Measurements from ENCODE around the gene PRDM5. TPM values are rescaled to one million over a fixed set of nuclear protein-coding genes. Genes with fewer than 3 reads are reported as not detected.

The PRDM5 gene
- total RNA-seq, 1 donor from 2014 or later = 14.8 TPM

DNA sequence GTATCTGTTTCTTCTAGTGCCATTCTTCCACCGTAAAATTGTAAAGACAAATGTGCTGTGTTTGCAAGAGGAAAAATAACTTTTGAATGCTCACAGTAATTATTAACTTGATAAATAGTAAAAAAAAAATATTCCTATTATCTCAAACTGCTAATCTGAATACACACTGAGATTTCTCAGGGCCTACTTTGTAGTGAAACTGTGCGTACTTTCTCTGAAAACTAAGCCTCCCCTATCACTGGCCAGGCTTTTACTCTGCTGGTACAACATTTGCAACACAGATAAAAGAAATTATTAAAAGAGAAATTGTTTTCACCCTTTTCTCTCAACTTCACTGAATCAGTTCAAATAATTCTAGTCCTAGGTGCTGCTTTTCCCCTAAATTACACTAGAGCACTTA is 137.3 kb downstream of the PRDM5 start:
- intact Hi-C loops (cut with DNase I) = no loop called here
- Histone ChIP-seq H3K27me3 (ENCODE audit: low read depth) (no peaks in the 10 kb centered on the region), H3K9me3 (no peaks in the 10 kb centered on the region), H3K4me1 (no peaks in the 10 kb centered on the region), H3K4me3 (no peak overlapping the region), H3K27ac (no peak overlapping the region), H3K36me3 (no peaks in the 10 kb centered on the region)
- DNase-seq (no peak), ATAC-seq (no peak)
- TF ChIP-seq, protein P1, sequence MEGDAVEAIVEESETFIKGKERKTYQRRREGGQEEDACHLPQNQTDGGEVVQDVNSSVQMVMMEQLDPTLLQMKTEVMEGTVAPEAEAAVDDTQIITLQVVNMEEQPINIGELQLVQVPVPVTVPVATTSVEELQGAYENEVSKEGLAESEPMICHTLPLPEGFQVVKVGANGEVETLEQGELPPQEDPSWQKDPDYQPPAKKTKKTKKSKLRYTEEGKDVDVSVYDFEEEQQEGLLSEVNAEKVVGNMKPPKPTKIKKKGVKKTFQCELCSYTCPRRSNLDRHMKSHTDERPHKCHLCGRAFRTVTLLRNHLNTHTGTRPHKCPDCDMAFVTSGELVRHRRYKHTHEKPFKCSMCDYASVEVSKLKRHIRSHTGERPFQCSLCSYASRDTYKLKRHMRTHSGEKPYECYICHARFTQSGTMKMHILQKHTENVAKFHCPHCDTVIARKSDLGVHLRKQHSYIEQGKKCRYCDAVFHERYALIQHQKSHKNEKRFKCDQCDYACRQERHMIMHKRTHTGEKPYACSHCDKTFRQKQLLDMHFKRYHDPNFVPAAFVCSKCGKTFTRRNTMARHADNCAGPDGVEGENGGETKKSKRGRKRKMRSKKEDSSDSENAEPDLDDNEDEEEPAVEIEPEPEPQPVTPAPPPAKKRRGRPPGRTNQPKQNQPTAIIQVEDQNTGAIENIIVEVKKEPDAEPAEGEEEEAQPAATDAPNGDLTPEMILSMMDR (IDR thresholded peaks at IDR 0.05) = no peak

DNA sequence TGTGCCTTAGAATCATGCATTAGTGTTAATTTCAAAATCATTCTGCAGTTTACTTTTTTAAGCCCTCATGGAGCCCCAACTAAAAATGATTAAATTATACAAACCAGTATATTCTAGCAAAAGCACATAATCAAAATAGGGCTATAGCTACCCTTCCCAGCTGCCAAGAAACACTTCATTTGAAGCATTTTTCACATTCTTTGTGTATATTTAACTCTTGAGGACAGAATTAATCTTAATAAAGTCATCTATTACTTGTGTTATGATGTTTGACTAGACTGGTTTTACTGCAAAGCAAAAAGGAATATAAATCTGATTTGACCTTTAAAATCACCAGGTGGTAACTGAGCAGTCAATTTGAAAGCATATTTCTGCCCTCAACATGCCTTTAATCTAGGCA is 145.1 kb downstream of the PRDM5 start:
- H3K27ac ChIP-seq = no peak overlapping the region
- no peaks in the 10 kb centered on the region for H3K27me3 ChIP-seq (ENCODE audit: low read depth)
- ATAC-seq (no peak), DNase-seq (no peak)
- no peaks in the 10 kb centered on the region for H3K9me3 ChIP-seq
- no peaks in the 10 kb centered on the region for H3K36me3 ChIP-seq
- no peaks in the 10 kb centered on the region for H3K4me1 ChIP-seq
- H3K4me3 ChIP-seq = no peak overlapping the region
- TF ChIP-seq, protein P1 (IDR thresholded peaks at IDR 0.05) = no peak
- intact Hi-C loops (cut with DNase I) = no loop called here

DNA sequence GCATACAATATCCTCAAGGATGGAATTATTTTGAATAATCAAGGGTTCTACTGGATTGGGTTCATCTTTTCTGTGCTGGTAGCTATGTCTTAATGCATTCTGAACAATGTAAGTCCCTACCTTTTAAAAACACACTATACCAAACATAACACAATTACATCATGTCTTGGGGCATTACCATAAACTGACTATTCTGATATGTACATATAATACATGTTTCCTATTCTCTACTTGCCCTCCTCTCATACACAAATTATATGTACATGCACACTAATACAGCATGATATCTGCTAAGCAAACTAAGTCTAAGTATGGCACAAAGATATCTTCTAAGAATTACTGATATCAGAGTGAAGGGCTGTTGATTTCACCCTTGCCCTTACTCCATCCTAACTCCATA is 147.1 kb downstream of the PRDM5 start:
- Histone ChIP-seq H3K4me1 (no peaks in the 10 kb centered on the region), H3K27me3 (ENCODE audit: low read depth) (no peaks in the 10 kb centered on the region), H3K9me3 (no peaks in the 10 kb centered on the region), H3K36me3 (no peaks in the 10 kb centered on the region), H3K27ac (no peak overlapping the region), H3K4me3 (no peak overlapping the region)
- DNase-seq = no peak
- TF ChIP-seq, protein P1 (IDR thresholded peaks at IDR 0.05) = no peak
- ATAC-seq = no peak
- intact Hi-C loops (cut with DNase I) = no loop called here

DNA sequence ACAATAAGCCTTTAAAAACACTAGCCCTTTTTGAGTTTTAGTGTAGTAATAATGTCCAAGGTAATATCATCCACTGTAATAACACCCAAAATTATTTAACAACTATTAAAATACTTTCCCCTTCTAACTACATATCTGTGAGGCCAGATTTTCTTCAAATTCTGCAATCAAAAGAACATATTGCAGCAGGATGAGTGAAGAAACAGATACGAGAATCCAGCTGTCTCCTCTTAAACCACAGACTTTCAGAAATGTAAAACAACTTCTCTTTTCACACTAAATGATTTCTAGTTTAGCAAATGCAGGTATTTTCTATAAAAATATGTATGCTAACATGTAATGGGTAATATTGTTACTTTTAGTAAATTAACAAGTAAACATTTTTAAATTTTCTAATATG is 148.9 kb downstream of the PRDM5 start:
- ATAC-seq (no peak), DNase-seq (no peak)
- intact Hi-C loops (cut with DNase I) = no loop called here
- H3K4me3 ChIP-seq = no peak overlapping the region
- no peaks in the 10 kb centered on the region for H3K4me1 ChIP-seq
- no peaks in the 10 kb centered on the region for H3K27me3 ChIP-seq (ENCODE audit: low read depth)
- H3K9me3 ChIP-seq = no peaks in the 10 kb centered on the region
- no peak overlapping the region for H3K27ac ChIP-seq
- H3K36me3 ChIP-seq = no peaks in the 10 kb centered on the region
- TF ChIP-seq, protein P1 (IDR thresholded peaks at IDR 0.05) = no peak

DNA sequence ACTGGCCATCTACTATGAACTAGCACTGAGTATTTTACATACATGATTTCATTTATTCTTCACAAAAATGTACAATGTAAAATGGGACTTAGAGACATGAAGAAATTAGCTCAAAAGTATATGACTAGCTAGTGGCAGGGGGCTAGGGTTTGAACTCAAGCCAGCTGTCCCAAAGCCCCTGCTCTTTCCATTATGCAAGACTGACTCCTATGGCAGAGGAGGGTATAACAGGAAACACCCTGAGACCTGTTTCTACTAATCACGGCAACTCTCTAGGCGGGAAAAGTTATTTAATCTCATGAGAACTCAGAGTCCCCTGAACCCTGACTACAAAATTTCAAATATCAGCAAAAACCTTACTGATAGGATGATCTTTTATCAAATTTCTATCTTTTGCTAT is 150.6 kb downstream of the PRDM5 start:
- no peaks in the 10 kb centered on the region for H3K27me3 ChIP-seq (ENCODE audit: low read depth)
- H3K36me3 ChIP-seq = no peaks in the 10 kb centered on the region
- H3K9me3 ChIP-seq = no peaks in the 10 kb centered on the region
- no peak overlapping the region for H3K4me3 ChIP-seq
- H3K4me1 ChIP-seq = no peaks in the 10 kb centered on the region
- intact Hi-C loops (cut with DNase I) = no loop called here
- ATAC-seq (no peak), DNase-seq (no peak)
- TF ChIP-seq, protein P1 (IDR thresholded peaks at IDR 0.05) = no peak
- H3K27ac ChIP-seq = no peak overlapping the region

DNA sequence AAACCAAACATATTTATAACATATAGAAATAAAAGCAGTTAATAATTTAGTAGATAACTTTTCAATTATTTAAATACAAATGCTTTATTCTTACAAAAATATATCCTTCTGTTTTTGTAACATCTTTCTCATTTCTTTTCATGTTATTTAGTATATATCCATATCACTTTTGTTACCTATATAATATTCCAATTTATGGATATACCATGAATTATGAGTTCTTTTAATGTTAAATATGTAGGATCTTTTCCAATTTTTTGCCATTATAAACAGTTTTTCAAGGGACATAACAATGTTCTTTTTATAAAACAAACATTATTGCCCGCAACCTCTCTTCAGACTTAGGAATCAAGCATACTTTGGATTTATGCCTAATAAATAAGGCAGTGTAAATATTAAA is 151.6 kb downstream of the PRDM5 start:
- no peak for DNase-seq
- intact Hi-C loops (cut with DNase I) = no loop called here

More for the DNA sequence above, 151.6 kb downstream of the PRDM5 start:
- Histone ChIP-seq H3K36me3 (no peaks in the 10 kb centered on the region), H3K9me3 (no peaks in the 10 kb centered on the region), H3K27ac (no peak overlapping the region), H3K4me1 (no peaks in the 10 kb centered on the region), H3K27me3 (ENCODE audit: low read depth) (no peaks in the 10 kb centered on the region), H3K4me3 (no peak overlapping the region)
- ATAC-seq = no peak
- TF ChIP-seq, protein P1 (IDR thresholded peaks at IDR 0.05) = no peak

All from lower lobe of right lung (tissue), 2 donors.